NT2/D1 (cell line): ENCODE measurements around the gene FAM53B.

Experiments
- DNase-seq: peaks from one replicate; pipeline ENCODE4 v3.0.0-alpha.2; 2011; ENCODE audit warnings: low read depth, low spot score
- H3K27me3 ChIP-seq: 2 replicates; pipeline ENCODE4 v1.6.0; 2011; ENCODE audit warnings: mild to moderate bottlenecking; ENCODE audit not compliant: insufficient read length, insufficient read depth
- H3K36me3 ChIP-seq: 2 replicates; pipeline ENCODE4 v1.6.1; 2011; ENCODE audit warnings: mild to moderate bottlenecking, low read length, mixed read lengths; ENCODE audit not compliant: insufficient read depth, insufficient read length
- H3K4me1 ChIP-seq: 2 replicates; pipeline ENCODE4 v1.5.1; 2011; ENCODE audit not compliant: insufficient read depth, insufficient read length
- H3K4me3 ChIP-seq: 2 replicates; pipeline ENCODE4 v1.5.1; 2011; ENCODE audit warnings: low read depth; ENCODE audit not compliant: insufficient read length
- H3K9ac ChIP-seq: 2 replicates; pipeline ENCODE4 v1.6.0; 2011; ENCODE audit warnings: low read depth; ENCODE audit not compliant: insufficient read length
- H3K9me3 ChIP-seq: 2 replicates; pipeline ENCODE4 v1.5.1; 2011; ENCODE audit warnings: mild to moderate bottlenecking, low read length; ENCODE audit not compliant: insufficient read depth
- SUZ12 ChIP-seq: IDR thresholded peaks from 2 replicates; pipeline ENCODE4 v1.6.1; 2011; ENCODE audit not compliant: insufficient read length, insufficient read depth; ENCODE audit errors: extremely low read depth
- YY1 ChIP-seq: IDR thresholded peaks from 2 replicates; pipeline ENCODE4 v1.6.1; 2011; ENCODE audit not compliant: insufficient read length, insufficient read depth
- ZNF274 ChIP-seq: IDR thresholded peaks from 2 replicates; pipeline ENCODE4 v1.6.1; 2011; ENCODE audit warnings: mild to moderate bottlenecking, low read depth, low read length

The FAM53B gene

GRCh38 chr10:124695259-124695658 lies 48.9 kb downstream of the FAM53B start:
- TF ChIP-seq SUZ12, result no peak
- no peak for TF ChIP-seq ZNF274
- TF ChIP-seq YY1, result no peak
- H3K9me3 ChIP-seq, result no peaks in the 10 kb centered on the region
- H3K4me3 ChIP-seq, result no peak overlapping the region
- DNase-seq, result no peak
- peaks cover 2% of the 10 kb centered on the region for H3K4me1 ChIP-seq
- peaks cover 30% of the 10 kb centered on the region for H3K36me3 ChIP-seq
- no peak overlapping the region for H3K9ac ChIP-seq
- no peaks in the 10 kb centered on the region for H3K27me3 ChIP-seq

- no peak for DNase-seq
- Histone ChIP-seq H3K36me3 (peaks cover 34% of the 10 kb centered on the region), H3K27me3 (no peaks in the 10 kb centered on the region), H3K4me1 (peaks cover 2% of the 10 kb centered on the region), H3K9ac (no peak overlapping the region), H3K9me3 (no peaks in the 10 kb centered on the region), H3K4me3 (no peak overlapping the region)
- TF ChIP-seq SUZ12, result no peak
- no peak for TF ChIP-seq ZNF274
- TF ChIP-seq YY1, result no peak
Observed at GRCh38 chr10:124694481-124695220, 49.5 kb downstream of the FAM53B start.

GRCh38 chr10:124693801-124694416 lies 50.3 kb downstream of the FAM53B start:
- Histone ChIP-seq H3K9ac (no peak overlapping the region), H3K27me3 (no peaks in the 10 kb centered on the region), H3K36me3 (peaks cover 27% of the 10 kb centered on the region), H3K9me3 (no peaks in the 10 kb centered on the region), H3K4me1 (peaks cover 2% of the 10 kb centered on the region), H3K4me3 (no peak overlapping the region)
- TF ChIP-seq SUZ12, result no peak
- no peak for TF ChIP-seq YY1
- no peak for TF ChIP-seq ZNF274
- DNase-seq, result no peak

- Histone ChIP-seq H3K4me1 (peaks cover 2% of the 10 kb centered on the region), H3K4me3 (no peak overlapping the region), H3K36me3 (peaks cover 24% of the 10 kb centered on the region), H3K27me3 (no peaks in the 10 kb centered on the region), H3K9me3 (no peaks in the 10 kb centered on the region), H3K9ac (no peak overlapping the region)
- TF ChIP-seq SUZ12 (no peak), ZNF274 (no peak), YY1 (no peak)
- no peak for DNase-seq
Observed at GRCh38 chr10:124693396-124693795, 50.8 kb downstream of the FAM53B start.

GRCh38 chr10:124692100-124692446 lies 52.1 kb downstream of the FAM53B start:
- peaks cover 24% of the 10 kb centered on the region for H3K36me3 ChIP-seq
- no peaks in the 10 kb centered on the region for H3K4me1 ChIP-seq
- TF ChIP-seq SUZ12 (no peak), YY1 (no peak), ZNF274 (no peak)
- H3K27me3 ChIP-seq, result no peaks in the 10 kb centered on the region
- H3K9me3 ChIP-seq, result no peaks in the 10 kb centered on the region
- H3K9ac ChIP-seq, result no peak overlapping the region
- no peak for DNase-seq
- H3K4me3 ChIP-seq, result no peak overlapping the region

GRCh38 chr10:124691421-124692099 lies 52.6 kb downstream of the FAM53B start:
- H3K9ac ChIP-seq, result no peak overlapping the region
- no peak for DNase-seq
- no peak overlapping the region for H3K4me3 ChIP-seq
- H3K4me1 ChIP-seq, result no peaks in the 10 kb centered on the region
- peaks cover 26% of the 10 kb centered on the region for H3K36me3 ChIP-seq
- no peaks in the 10 kb centered on the region for H3K27me3 ChIP-seq
- no peaks in the 10 kb centered on the region for H3K9me3 ChIP-seq
- TF ChIP-seq SUZ12, result no peak

- peaks cover 25% of the 10 kb centered on the region for H3K36me3 ChIP-seq
- no peak overlapping the region for H3K4me3 ChIP-seq
- H3K4me1 ChIP-seq, result no peaks in the 10 kb centered on the region
- H3K27me3 ChIP-seq, result no peaks in the 10 kb centered on the region
- no peak for DNase-seq
- H3K9me3 ChIP-seq, result no peaks in the 10 kb centered on the region
- TF ChIP-seq ZNF274, result no peak
- TF ChIP-seq YY1, result no peak
- no peak for TF ChIP-seq SUZ12
- no peak overlapping the region for H3K9ac ChIP-seq
Observed at GRCh38 chr10:124691002-124691401, 53.2 kb downstream of the FAM53B start.
